Chondrocyte (in vitro differentiated cells): ENCODE measurements around the gene DNAH9. TPM values are rescaled to one million over a fixed set of nuclear protein-coding genes. Genes with fewer than 3 reads are reported as not detected.

Source experiments
- DNase-seq: peaks from one replicate; pipeline ENCODE4 v3.0.0; 2021; ENCODE audit warnings: mixed read lengths, low spot score
- H3K27ac Mint-ChIP-seq: one replicate; pipeline ENCODE4 v1.8.0; 2021; ENCODE audit warnings: mild to moderate bottlenecking, moderate library complexity, mixed read lengths; ENCODE audit not compliant: unreplicated experiment
- H3K27me3 Mint-ChIP-seq: 2 replicates; pipeline ENCODE4 v1.8.0; 2021; ENCODE audit warnings: low read depth, mixed read lengths
- H3K36me3 Mint-ChIP-seq: 2 replicates; pipeline ENCODE4 v1.8.0; 2021; ENCODE audit warnings: low read depth, mixed read lengths
- H3K4me1 Mint-ChIP-seq: 2 replicates; pipeline ENCODE4 v1.8.0; 2021; ENCODE audit warnings: low read depth, mild to moderate bottlenecking, mixed read lengths
- H3K4me3 Mint-ChIP-seq: one replicate; pipeline ENCODE4 v1.8.0; 2021; ENCODE audit warnings: mild to moderate bottlenecking, moderate library complexity, mixed read lengths; ENCODE audit not compliant: unreplicated experiment
- H3K9me3 Mint-ChIP-seq: 2 replicates; pipeline ENCODE4 v1.8.0; 2021; ENCODE audit warnings: low read depth, mixed read lengths
- CTCF ChIP-seq: fragments of 200-600 bp; sonication (generic); IDR thresholded peaks from 2 replicates; pipeline ENCODE4 v1.5.0; 2021; ENCODE audit warnings: antibody characterized with exemption, mild to moderate bottlenecking, moderate library complexity
- total RNA-seq: library from RNA; stranded (reverse); gene quantifications from 3 replicates; pipeline ENCODE4 v1.2.1, GENCODE V29; 2021

DNAH9 gene
- total RNA-seq, 1 donor from 2014 or later, result 0.37 TPM

GRCh38 chr17:11690681-11691080, 92.4 kb downstream of the DNAH9 start:
- no peak for TF ChIP-seq CTCF
- no peaks in the 10 kb centered on the region for H3K4me1 Mint-ChIP-seq
- H3K4me3 Mint-ChIP-seq, result no peak overlapping the region
- no peaks in the 10 kb centered on the region for H3K27me3 Mint-ChIP-seq
- no peak for DNase-seq
- no peaks in the 10 kb centered on the region for H3K36me3 Mint-ChIP-seq
- peaks cover 3% of the 10 kb centered on the region for H3K9me3 Mint-ChIP-seq
- no peak overlapping the region for H3K27ac Mint-ChIP-seq

- H3K27ac Mint-ChIP-seq, result no peak overlapping the region
- TF ChIP-seq CTCF, result no peak
- no peak for DNase-seq
- H3K4me3 Mint-ChIP-seq, result no peak overlapping the region
- no peaks in the 10 kb centered on the region for H3K4me1 Mint-ChIP-seq
- no peaks in the 10 kb centered on the region for H3K36me3 Mint-ChIP-seq
- peaks cover 3% of the 10 kb centered on the region for H3K9me3 Mint-ChIP-seq
- H3K27me3 Mint-ChIP-seq, result no peaks in the 10 kb centered on the region
Measured at GRCh38 chr17:11692688-11693087, 94.4 kb downstream of the DNAH9 start.

- Mint-ChIP-seq H3K4me1 (no peaks in the 10 kb centered on the region), H3K36me3 (no peaks in the 10 kb centered on the region), H3K27me3 (no peaks in the 10 kb centered on the region), H3K4me3 (no peak overlapping the region), H3K9me3 (no peaks in the 10 kb centered on the region), H3K27ac (no peak overlapping the region)
- TF ChIP-seq CTCF, result no peak
- DNase-seq, result no peak
Measured at GRCh38 chr17:11693284-11693683, 95.0 kb downstream of the DNAH9 start.

- Mint-ChIP-seq H3K27ac (no peak overlapping the region), H3K4me3 (no peak overlapping the region), H3K36me3 (no peaks in the 10 kb centered on the region), H3K27me3 (no peaks in the 10 kb centered on the region), H3K4me1 (no peaks in the 10 kb centered on the region), H3K9me3 (peaks cover 3% of the 10 kb centered on the region)
- DNase-seq, result no peak
- TF ChIP-seq CTCF, result no peak
Measured at GRCh38 chr17:11700668-11701067, 102.4 kb downstream of the DNAH9 start.

GRCh38 chr17:11701911-11702310, 103.6 kb downstream of the DNAH9 start:
- H3K36me3 Mint-ChIP-seq, result no peaks in the 10 kb centered on the region
- no peaks in the 10 kb centered on the region for H3K4me1 Mint-ChIP-seq
- DNase-seq, result no peak
- no peaks in the 10 kb centered on the region for H3K27me3 Mint-ChIP-seq
- no peak overlapping the region for H3K27ac Mint-ChIP-seq
- peaks cover 3% of the 10 kb centered on the region for H3K9me3 Mint-ChIP-seq
- no peak for TF ChIP-seq CTCF
- H3K4me3 Mint-ChIP-seq, result no peak overlapping the region
